HG02571 (cell line): Measurements from ENCODE around the gene PPP1R37.

Experiments used
- ATAC-seq: cut with Tn5 transposase; IDR thresholded peaks from one replicate; pipeline ENCODE4 v1.9.1; 2021; ENCODE audit warnings: mild to moderate bottlenecking, moderate library complexity; ENCODE audit not compliant: unreplicated experiment

Gene PPP1R37

GRCh38 chr19:45135176-45135885 is 42.4 kb downstream of the PPP1R37 start:
- ATAC-seq, result no peak

GRCh38 chr19:45136507-45137178 is 43.7 kb downstream of the PPP1R37 start:
- no peak for ATAC-seq

- ATAC-seq, result peak; percentile 71
Measured at GRCh38 chr19:45137179-45137761, 44.3 kb downstream of the PPP1R37 start.

DNA sequence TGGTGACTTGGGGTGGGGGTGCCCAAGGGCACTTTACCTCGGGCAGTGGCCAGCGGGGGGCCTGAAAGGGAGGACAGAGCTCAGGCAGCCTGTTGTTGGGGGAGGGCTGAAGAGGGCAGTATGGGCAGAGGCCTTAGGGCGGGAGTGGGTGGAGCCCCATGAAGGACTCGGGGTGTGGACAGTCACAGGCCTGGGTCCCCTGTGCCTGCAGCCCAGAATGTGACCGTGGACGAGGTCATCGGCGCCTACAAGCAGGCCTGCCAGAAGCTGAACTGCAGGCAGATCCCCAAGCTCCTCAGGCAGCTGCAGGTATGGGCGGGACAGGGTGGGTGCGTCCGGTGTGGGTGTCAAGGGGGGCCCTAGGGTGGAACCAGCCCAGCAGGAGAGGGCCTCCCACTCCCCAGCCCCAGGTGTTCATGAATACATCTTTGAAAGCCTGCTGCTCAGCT is 45.3 kb downstream of the PPP1R37 start:
- ATAC-seq, result no peak

GRCh38 chr19:45139286-45140143 is 46.5 kb downstream of the PPP1R37 start:
- no peak for ATAC-seq

DNA sequence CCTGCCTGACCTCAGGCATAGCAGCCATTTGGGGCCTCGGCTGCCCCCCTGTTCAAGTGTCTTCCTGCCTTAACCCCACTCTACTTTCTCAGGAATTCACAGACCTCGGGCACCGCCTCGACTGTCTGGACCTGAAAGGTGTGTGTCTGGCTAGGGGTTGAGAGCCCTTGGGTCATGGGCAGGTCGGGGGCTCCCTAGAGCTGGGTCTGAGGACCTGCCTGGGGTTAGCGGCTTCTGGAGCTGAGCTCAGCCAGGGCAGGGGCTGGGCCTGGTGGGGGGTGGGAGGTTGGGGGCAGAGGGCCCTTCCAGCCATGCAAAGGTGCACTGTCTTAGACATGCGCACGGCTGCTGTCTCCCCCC is 47.1 kb downstream of the PPP1R37 start:
- no peak for ATAC-seq

DNA sequence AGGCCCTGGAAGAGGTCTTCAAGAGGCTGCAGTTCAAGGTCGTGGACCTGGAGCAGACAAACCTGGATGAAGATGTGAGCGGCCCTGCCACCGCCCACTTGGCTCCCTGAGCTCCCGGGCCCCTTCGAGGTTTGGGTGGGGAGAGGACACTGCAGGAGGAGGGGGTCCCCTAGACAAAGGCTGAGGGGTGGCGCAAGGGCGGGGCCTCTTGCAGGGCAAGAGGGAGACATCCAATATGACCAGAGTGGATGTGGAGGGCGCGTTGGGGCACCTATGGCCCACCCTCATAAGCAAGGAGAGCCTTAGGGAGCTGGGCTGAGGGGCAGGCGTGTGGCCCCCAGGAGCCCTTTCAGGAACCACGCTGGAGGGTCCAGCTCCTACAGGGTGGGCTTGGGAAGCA is 47.6 kb downstream of the PPP1R37 start:
- ATAC-seq, result no peak

- ATAC-seq, result no peak
Measured at GRCh38 chr19:45141203-45141900, 48.4 kb downstream of the PPP1R37 start.

GRCh38 chr19:45142016-45142725 is 49.2 kb downstream of the PPP1R37 start:
- ATAC-seq, result no peak

DNA sequence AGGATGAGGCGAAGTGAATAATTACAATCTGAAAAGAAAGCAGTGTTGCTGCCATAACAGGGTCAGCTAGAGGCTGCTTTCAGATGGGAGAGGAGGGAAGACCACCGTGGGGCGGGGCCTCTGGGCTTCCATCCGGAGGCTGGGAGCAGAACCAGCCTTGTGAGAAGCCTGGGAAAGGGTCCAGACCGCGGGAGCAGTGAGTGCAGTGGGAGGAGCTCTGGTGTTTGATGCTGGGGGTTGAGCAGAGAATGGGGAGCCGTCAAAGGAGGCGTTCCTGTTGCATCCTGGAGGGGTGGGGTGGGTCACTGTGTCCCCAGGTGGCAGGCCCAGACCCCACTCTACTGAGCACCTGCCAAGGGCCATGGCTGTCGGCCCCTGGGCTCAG is 49.7 kb downstream of the PPP1R37 start:
- ATAC-seq, result no peak

- no peak for ATAC-seq
Measured at GRCh38 chr19:45144431-45145269, 51.7 kb downstream of the PPP1R37 start.

DNA sequence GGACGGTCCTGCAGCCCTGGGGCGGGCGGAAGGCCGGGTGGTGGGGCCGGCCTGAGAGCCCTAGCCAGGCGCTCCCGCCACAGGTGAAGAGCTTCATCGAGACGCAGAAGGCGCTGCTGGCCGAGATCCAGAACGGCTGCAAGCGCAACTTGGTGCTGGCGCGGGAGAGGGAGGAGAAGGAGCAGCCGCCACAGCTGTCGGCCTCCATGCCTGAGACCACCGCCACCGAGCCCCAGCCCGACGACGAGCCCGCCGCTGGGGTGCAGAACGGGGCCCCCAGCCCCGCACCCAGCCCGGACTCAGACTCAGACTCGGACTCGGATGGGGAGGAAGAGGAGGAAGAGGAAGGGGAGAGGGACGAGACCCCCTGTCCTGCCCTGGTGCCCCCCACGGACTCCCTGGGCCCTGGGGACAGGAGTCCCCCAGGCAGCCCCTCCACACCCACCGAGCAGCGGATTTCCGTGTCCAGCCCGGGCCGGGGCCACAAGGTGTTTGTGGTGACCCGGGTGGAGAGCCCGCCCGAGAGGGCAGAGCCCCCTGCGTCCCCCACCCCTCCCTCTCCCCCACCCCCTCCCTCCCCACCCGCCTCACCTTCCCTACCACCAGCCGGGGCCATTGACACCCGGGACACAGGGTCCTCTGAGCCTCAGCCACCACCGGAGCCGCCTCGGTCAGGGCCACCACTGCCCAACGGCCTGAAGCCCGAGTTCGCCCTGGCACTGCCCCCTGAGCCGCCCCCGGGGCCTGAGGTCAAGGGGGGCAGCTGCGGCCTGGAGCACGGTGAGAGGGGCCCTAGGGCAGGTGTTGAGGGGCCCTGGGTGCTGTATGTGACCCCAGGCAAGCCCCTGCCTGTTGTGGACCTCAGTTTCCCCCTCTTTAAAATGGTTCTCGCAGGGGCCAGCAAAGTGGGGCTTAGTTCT is 52.6 kb downstream of the PPP1R37 start:
- ATAC-seq, result no peak

- no peak for ATAC-seq
Measured at GRCh38 chr19:45146251-45146650, 53.3 kb downstream of the PPP1R37 start.

DNA sequence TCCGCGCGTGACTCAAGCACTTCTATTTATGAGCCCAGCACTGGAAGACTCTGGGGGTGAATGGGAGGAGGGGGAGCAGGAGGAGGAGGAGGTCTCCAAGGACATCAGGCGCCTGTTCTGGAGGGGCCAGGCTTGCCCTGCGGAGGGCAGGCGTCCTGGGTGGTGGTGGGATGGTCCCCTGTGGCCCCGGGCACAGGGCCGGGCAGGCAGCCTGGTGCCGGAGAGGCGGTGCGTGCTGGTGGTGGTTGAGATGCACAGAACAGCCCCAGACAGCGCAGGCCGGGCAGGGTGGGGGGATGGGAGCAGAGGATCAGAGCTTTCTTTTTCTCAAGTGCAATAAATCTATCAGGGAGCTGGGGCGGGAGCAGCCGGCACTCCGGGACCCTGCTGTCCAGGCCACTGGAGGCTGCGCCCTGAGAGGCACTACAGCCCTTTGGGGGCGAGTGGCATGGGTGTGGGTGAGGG is 53.8 kb downstream of the PPP1R37 start:
- ATAC-seq, result no peak

DNA sequence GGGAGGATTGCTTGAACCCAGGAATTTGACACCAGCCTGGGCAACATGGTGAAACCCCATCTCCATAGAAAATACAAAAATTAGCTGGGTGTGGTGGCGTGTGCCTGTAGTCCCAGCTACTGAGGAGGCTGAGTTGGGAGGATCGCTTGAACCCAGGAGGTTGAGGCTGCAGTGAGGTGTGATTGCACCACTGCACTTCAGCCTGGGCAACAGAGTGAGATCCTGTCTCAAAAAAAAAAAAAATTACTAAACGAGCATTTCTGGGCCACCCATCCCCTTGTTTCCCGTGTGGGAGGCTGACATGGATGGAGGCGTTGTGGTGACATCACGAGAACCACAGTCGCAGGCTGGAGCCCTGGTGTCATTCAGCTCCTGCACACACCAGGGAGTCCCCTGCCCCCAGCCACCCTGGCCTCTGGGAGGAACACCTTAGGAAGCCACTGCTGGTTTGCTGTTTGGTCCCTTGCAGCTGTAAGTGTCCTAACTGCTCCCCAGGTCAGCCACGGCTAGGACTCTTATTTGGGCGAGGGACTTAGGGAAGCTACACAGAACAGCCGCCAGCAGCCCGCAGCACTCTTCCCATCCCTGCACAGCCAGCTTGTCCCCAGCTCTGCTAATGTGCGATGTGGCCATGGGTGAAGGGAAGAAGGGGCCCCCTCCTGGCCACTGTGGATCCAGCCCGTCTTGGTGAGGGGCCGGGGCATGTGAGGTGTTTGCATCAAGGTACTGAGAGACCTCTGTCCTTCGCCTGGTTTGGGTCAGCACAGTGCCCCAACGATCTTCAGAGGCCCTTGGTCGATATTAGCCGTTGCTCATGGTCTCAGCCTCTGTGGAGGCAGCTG is 55.1 kb downstream of the PPP1R37 start:
- ATAC-seq, result no peak

GRCh38 chr19:45149129-45149528 is 56.1 kb downstream of the PPP1R37 start:
- ATAC-seq, result no peak

GRCh38 chr19:45150180-45150579 is 57.2 kb downstream of the PPP1R37 start:
- ATAC-seq, result no peak
